Gastroesophageal sphincter (tissue), 3 donors: ENCODE data around the gene TNFRSF19.

Experiments used
- EP300 ChIP-seq: sonication (generic); formaldehyde crosslinking; IDR thresholded peaks from one replicate; pipeline ENCODE4 v1.6.1; 2017; ENCODE audit warnings: antibody characterized with exemption, mild to moderate bottlenecking
- POLR2AphosphoS5 ChIP-seq: sonication (generic); formaldehyde crosslinking; IDR thresholded peaks from one replicate; pipeline ENCODE4 v1.6.1; 2017; ENCODE audit warnings: antibody characterized with exemption
- TF ChIP-seq, protein P1 (sequence below), 4 experiments: fragments of 200-600 bp in 2 of 4; fragments of 450-650 bp in 2 of 4; sonication (generic) in 1 of 4; IDR thresholded peaks; one replicate each; pipeline ENCODE4 v1.5.1; 2017 to 2019; ENCODE audit warnings: antibody characterized with exemption in 4 of 4, mild to moderate bottlenecking in 2 of 4, moderate library complexity in 2 of 4

DNA sequence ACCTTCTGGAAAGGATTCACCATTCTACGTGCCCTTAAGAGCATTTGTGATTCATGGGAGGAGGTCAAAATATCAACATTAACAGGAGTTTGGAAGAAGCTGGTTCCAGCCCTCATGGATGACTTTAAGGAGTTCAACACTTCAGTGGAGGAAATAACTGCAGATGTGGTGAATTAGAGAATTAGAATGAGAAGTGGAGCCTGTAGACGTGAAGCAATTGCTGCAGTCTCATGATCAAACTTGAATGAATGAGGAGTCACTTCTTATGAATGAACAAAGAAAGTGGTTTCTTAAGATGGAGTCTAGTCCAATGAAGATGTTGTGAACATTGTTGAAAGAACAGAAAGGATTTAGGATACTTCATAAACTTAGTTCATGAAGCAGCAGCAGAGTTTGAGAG is 129.1 kb downstream of the TNFRSF19 start:
- no peak for TF ChIP-seq POLR2AphosphoS5
- TF ChIP-seq, protein P1, sequence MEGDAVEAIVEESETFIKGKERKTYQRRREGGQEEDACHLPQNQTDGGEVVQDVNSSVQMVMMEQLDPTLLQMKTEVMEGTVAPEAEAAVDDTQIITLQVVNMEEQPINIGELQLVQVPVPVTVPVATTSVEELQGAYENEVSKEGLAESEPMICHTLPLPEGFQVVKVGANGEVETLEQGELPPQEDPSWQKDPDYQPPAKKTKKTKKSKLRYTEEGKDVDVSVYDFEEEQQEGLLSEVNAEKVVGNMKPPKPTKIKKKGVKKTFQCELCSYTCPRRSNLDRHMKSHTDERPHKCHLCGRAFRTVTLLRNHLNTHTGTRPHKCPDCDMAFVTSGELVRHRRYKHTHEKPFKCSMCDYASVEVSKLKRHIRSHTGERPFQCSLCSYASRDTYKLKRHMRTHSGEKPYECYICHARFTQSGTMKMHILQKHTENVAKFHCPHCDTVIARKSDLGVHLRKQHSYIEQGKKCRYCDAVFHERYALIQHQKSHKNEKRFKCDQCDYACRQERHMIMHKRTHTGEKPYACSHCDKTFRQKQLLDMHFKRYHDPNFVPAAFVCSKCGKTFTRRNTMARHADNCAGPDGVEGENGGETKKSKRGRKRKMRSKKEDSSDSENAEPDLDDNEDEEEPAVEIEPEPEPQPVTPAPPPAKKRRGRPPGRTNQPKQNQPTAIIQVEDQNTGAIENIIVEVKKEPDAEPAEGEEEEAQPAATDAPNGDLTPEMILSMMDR (IDR thresholded peaks at IDR 0.05), result no peak
- TF ChIP-seq EP300, result no peak
